Keratinocyte (primary cell): Measurements from ENCODE around the gene GRIA2. TPM values are rescaled to one million over a fixed set of nuclear protein-coding genes. Genes with fewer than 3 reads are reported as not detected.

Source experiments
- DNase-seq: peaks from one replicate; pipeline ENCODE4 v3.0.0-alpha.2; 2011; ENCODE audit warnings: low read depth, missing footprints, low spot score
- FAIRE-seq: peaks from 2 replicates; lab custom pipeline; 2011; peaks lifted over from hg19 to GRCh38; lab: Jason Lieb, UNC
- H2AFZ ChIP-seq: 2 replicates; pipeline ENCODE4 v1.6.0; 2012; ENCODE audit warnings: low read length, control low read depth, inconsistent platforms; ENCODE audit not compliant: control insufficient read depth
- H3K27ac ChIP-seq: 2 replicates; pipeline ENCODE4 v1.5.1; 2011; ENCODE audit warnings: low read length; ENCODE audit not compliant: control insufficient read depth, insufficient read depth
- H3K27me3 ChIP-seq: 3 replicates; pipeline ENCODE4 v1.6.0; 2011; ENCODE audit warnings: low read length; ENCODE audit not compliant: control insufficient read depth, insufficient read depth; ENCODE audit errors: extremely low read depth
- H3K36me3 ChIP-seq, 2 experiments: 2 replicates in 1 of 2; 3 replicates in 1 of 2; pipeline ENCODE4 v1.5.1; 2011; ENCODE audit warnings: low read length in 2 of 2, mild to moderate bottlenecking in 1 of 2; ENCODE audit not compliant: control insufficient read depth in 2 of 2, insufficient read depth in 2 of 2; ENCODE audit errors: extremely low read depth in 1 of 2
- H3K4me1 ChIP-seq: 3 replicates; pipeline ENCODE4 v1.5.1; 2011; ENCODE audit warnings: low read length; ENCODE audit not compliant: control insufficient read depth, insufficient read depth; ENCODE audit errors: extremely low read depth
- H3K4me2 ChIP-seq: 3 replicates; pipeline ENCODE4 v1.6.0; 2011; ENCODE audit warnings: low read depth, low read length; ENCODE audit not compliant: control insufficient read depth, insufficient read depth; ENCODE audit errors: extremely low read depth
- H3K4me3 ChIP-seq, 3 experiments: fragments of 200-600 bp in 1 of 3; sonication (generic) in 1 of 3; 2 replicates in 2 of 3; 3 replicates in 1 of 3; pipeline ENCODE4 v1.5.1; 2011 to 2016; ENCODE audit warnings: low read length in 3 of 3, mild to moderate bottlenecking in 3 of 3, control low read depth in 2 of 3, inconsistent platforms in 1 of 3, low read depth in 1 of 3, mixed read lengths in 1 of 3, mixed run types in 1 of 3, moderate library complexity in 1 of 3; ENCODE audit not compliant: control insufficient read depth in 2 of 3, insufficient read depth in 2 of 3; ENCODE audit errors: extremely low read depth in 1 of 3
- H3K79me2 ChIP-seq: 2 replicates; pipeline ENCODE4 v1.6.0; 2012; ENCODE audit warnings: low read length; ENCODE audit not compliant: control insufficient read depth, insufficient read depth
- H3K9ac ChIP-seq: 3 replicates; pipeline ENCODE4 v1.6.0; 2011; ENCODE audit warnings: low read length; ENCODE audit not compliant: control insufficient read depth, insufficient read depth; ENCODE audit errors: extremely low read depth
- H3K9me1 ChIP-seq: 3 replicates; pipeline ENCODE4 v1.6.0; 2011; ENCODE audit warnings: low read length; ENCODE audit not compliant: control insufficient read depth, insufficient read depth; ENCODE audit errors: extremely low read depth
- H3K9me3 ChIP-seq: 2 replicates; pipeline ENCODE4 v1.5.1; 2012; ENCODE audit warnings: low read depth, low read length; ENCODE audit not compliant: control insufficient read depth
- H4K20me1 ChIP-seq: 3 replicates; pipeline ENCODE4 v1.6.0; 2011; ENCODE audit warnings: low read length; ENCODE audit not compliant: control insufficient read depth, insufficient read depth; ENCODE audit errors: extremely low read depth
- CTCF ChIP-seq, 3 experiments: IDR thresholded peaks in 1 of 3; conservative IDR thresholded peaks in 1 of 3; optimal IDR thresholded peaks in 1 of 3; 2 replicates in 2 of 3; 3 replicates in 1 of 3; pipeline versions ENCODE3 to v1.5.1; 2011; ENCODE audit warnings: low read length in 3 of 3, mild to moderate bottlenecking in 3 of 3, moderate library complexity in 2 of 3, control low read depth in 1 of 3, inconsistent platforms in 1 of 3; ENCODE audit not compliant: insufficient read depth in 2 of 3; ENCODE audit errors: extremely low read depth in 1 of 3
- EZH2 ChIP-seq: IDR thresholded peaks from one replicate; pipeline ENCODE4 v1.6.1; 2012; ENCODE audit warnings: inconsistent platforms, mild to moderate bottlenecking, low read length, moderate library complexity
- dilution Hi-C: fragments of 300-500 bp; cut with MboI; formaldehyde crosslinking; loops from one replicate; pipeline ENCODE4 v1.7.0; 2020; ENCODE audit warnings: low sequenced_read_pairs; ENCODE audit not compliant: extremely low pct_ligation_motif_present
- polyA plus RNA-seq, 5 experiments: library from polyadenylated mRNA; depleted of rRNA in 3 of 5; stranded (reverse) in 3 of 5; stranded (forward) in 1 of 5; unstranded in 1 of 5; fragments of >200 nt; gene quantifications; 1 replicate in 1 of 5; 2 replicates in 3 of 5; 3 replicates in 1 of 5; pipeline versions ENCODE4 v1.2.1 to v1.2.3, GENCODE V29; 2011 to 2012; ENCODE audit warnings: missing spikeins in 2 of 5, low read depth in 1 of 5, low replicate concordance in 1 of 5

Gene GRIA2
- polyA plus RNA-seq, 1 donor (not counting 4 experiments of a cell fraction or from before 2014, with no cell fraction given) = not detected

DNA sequence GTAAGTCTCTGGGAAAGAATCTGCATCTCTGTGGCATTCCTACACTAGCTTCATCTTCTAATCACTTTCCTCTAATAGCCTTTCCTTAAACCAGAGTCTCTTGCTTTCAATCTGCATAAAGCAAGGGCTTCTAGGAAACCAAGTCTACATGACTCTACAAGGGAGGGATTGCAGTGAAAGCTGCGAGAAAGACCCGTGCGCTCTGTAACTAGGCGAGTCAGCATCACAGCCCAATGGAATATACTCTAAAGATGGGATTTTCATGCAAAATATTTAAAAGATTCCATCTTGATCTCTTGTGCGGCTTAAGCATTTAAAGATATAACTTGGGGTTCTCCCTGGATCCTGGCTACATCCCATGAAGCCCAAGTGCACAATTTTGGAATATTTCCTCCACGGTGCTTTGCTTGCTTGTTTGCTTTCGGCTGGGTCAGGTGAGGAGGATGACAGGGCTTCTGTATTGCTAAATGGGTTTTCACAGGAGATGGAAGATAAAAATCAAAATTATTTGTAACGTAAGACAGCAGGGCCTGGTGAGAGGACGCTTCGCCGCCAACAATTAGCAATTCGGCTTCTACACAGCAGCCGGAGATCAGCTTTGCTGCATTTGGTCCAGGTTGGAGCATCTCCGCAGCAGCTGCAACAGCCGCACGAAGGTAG, 687 bp upstream of the GRIA2 start:
- Histone ChIP-seq H3K9me3 (no peaks in the 10 kb centered on the region), H3K4me2 (peak overlapping the region; percentile 36), H3K4me3 (no peak overlapping the region), H3K79me2 (no peaks in the 10 kb centered on the region), H3K4me1 (peaks cover 5% of the 10 kb centered on the region), H3K27me3 (peaks cover 45% of the 10 kb centered on the region), H2AFZ (no peak overlapping the region), H3K9ac (no peak overlapping the region), H3K9me1 (no peaks in the 10 kb centered on the region), H3K27ac (no peak overlapping the region), H4K20me1 (no peaks in the 10 kb centered on the region), H3K36me3 (no peaks in the 10 kb centered on the region)
- DNase-seq = no peak
- no peak for FAIRE-seq
- no peak for TF ChIP-seq EZH2
- dilution Hi-C loops = loop anchor here (25.0 kb wide), 1 partner anchor 742 kb away; no protein-coding TSS in a partner anchor

DNA sequence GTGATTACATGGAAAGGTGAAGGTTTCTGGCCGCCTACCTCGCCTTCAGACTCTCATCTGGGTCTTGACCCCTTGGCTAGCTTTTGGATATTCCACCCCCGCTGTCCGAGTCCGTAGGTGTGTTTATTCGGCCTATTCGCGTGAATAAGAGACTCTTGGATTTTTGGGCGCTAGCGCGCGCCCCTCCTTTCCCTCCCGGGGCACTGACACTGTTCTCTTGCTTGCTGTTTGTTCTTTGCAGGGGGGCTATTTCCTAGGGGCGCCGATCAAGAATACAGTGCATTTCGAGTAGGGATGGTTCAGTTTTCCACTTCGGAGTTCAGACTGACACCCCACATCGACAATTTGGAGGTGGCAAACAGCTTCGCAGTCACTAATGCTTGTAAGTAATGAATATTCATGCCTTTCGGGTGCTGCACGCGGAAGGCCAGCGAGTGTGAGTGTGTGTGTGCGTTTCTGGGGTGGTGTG, 932 bp downstream of the GRIA2 start:
- no peaks in the 10 kb centered on the region for H4K20me1 ChIP-seq
- no peaks in the 10 kb centered on the region for H3K79me2 ChIP-seq
- H2AFZ ChIP-seq = no peak overlapping the region
- no peaks in the 10 kb centered on the region for H3K36me3 ChIP-seq
- no peak overlapping the region for H3K4me2 ChIP-seq
- peaks cover 5% of the 10 kb centered on the region for H3K4me1 ChIP-seq
- no peak overlapping the region for H3K4me3 ChIP-seq
- H3K9me3 ChIP-seq = no peaks in the 10 kb centered on the region
- no peaks in the 10 kb centered on the region for H3K9me1 ChIP-seq
- DNase-seq (no peak), FAIRE-seq (no peak)
- H3K27ac ChIP-seq = no peak overlapping the region
- no peak overlapping the region for H3K9ac ChIP-seq
- dilution Hi-C loops = loop anchor here (25.0 kb wide), 1 partner anchor 741 kb away; no protein-coding TSS in a partner anchor
- peaks cover 43% of the 10 kb centered on the region for H3K27me3 ChIP-seq
- TF ChIP-seq EZH2 (no peak), CTCF (optimal IDR thresholded peaks at IDR 0.05 in 1 of 3, IDR thresholded peaks at IDR 0.05 in 1 of 3, conservative IDR thresholded peaks at IDR 0.05 in 1 of 3; ENCODE audit: extremely low read depth in 1 of 3, insufficient read depth in 2 of 3, low read length in 3 of 3) (no peak)
